SK-MEL-5 (cell line): Measurements from ENCODE around the gene RNF217. TPM values are rescaled to one million over a fixed set of nuclear protein-coding genes. Genes with fewer than 3 reads are reported as not detected.

Experiments used
- DNase-seq: peaks from one replicate; pipeline ENCODE4 v3.0.0-alpha.2; 2016; ENCODE audit warnings: low read depth, low spot score
- in situ Hi-C: cut with HindIII; loops from 2 replicates; pipeline ENCODE4 v1.10.0; 2016; ENCODE audit warnings: low sequenced_read_pairs, high pct_unique_total_duplicates, low pct_unique_long_range_greater_than_20kb
- total RNA-seq: library from RNA; depleted of rRNA; stranded (reverse); fragments of >200 nt; shearing (Covaris generic); gene quantifications from 2 replicates; pipeline ENCODE4 v1.2.3, GENCODE V29; 2014

RNF217 gene
- total RNA-seq, 1 experiment from 2014 or later: 11.0 TPM

GRCh38 chr6:124982669-124983068, 20.4 kb downstream of the RNF217 start:
- no peak for DNase-seq
- in situ Hi-C loops: no loop called here

GRCh38 chr6:124983383-124984083, 21.3 kb downstream of the RNF217 start:
- DNase-seq: no peak
- in situ Hi-C loops: no loop called here

- no peak for DNase-seq
- in situ Hi-C loops: no loop called here
Measured at GRCh38 chr6:124984668-124985338, 22.6 kb downstream of the RNF217 start.

GRCh38 chr6:124986164-124986563, 23.9 kb downstream of the RNF217 start:
- in situ Hi-C loops: no loop called here
- DNase-seq: no peak

GRCh38 chr6:124987291-124987690, 25.1 kb downstream of the RNF217 start:
- DNase-seq: no peak
- in situ Hi-C loops: no loop called here

- DNase-seq: no peak
- in situ Hi-C loops: no loop called here
Measured at GRCh38 chr6:124987999-124988591, 25.9 kb downstream of the RNF217 start.

- no peak for DNase-seq
- in situ Hi-C loops: no loop called here
Measured at GRCh38 chr6:124989136-124989983, 27.1 kb downstream of the RNF217 start.

GRCh38 chr6:124990988-124991387, 28.8 kb downstream of the RNF217 start:
- in situ Hi-C loops: no loop called here
- DNase-seq: no peak

GRCh38 chr6:124991764-124992295, 29.6 kb downstream of the RNF217 start:
- DNase-seq: no peak
- in situ Hi-C loops: no loop called here

GRCh38 chr6:124993327-124993726, 31.1 kb downstream of the RNF217 start:
- no peak for DNase-seq
- in situ Hi-C loops: no loop called here

- DNase-seq: no peak
- in situ Hi-C loops: no loop called here
Measured at GRCh38 chr6:124994648-124995047, 32.4 kb downstream of the RNF217 start.

GRCh38 chr6:124995131-124995530, 32.9 kb downstream of the RNF217 start:
- in situ Hi-C loops: no loop called here
- DNase-seq: no peak

GRCh38 chr6:124995645-124996325, 33.5 kb downstream of the RNF217 start:
- in situ Hi-C loops: no loop called here
- no peak for DNase-seq

GRCh38 chr6:124996411-124996810, 34.2 kb downstream of the RNF217 start:
- no peak for DNase-seq
- in situ Hi-C loops: no loop called here

GRCh38 chr6:124997196-124997875, 35.1 kb downstream of the RNF217 start:
- DNase-seq: no peak
- in situ Hi-C loops: no loop called here

GRCh38 chr6:124999105-124999764, 37.0 kb downstream of the RNF217 start:
- in situ Hi-C loops: no loop called here
- DNase-seq: no peak
